PC-9 (cell line): Measurements from ENCODE around the gene LRGUK.

Source experiments
- CTCF ChIP-seq: fragments of 200-600 bp; sonication (generic); conservative IDR thresholded peaks from 2 replicates; pipeline ENCODE4 v1.6.1; 2017; ENCODE audit warnings: mixed run types, antibody characterized with exemption, mild to moderate bottlenecking, moderate library complexity
- EZH2 ChIP-seq: fragments of 200-600 bp; sonication (generic); IDR thresholded peaks from 2 replicates; pipeline ENCODE4 v1.8.0; 2017; ENCODE audit warnings: antibody characterized with exemption, low read depth

- TF ChIP-seq CTCF (no peak), EZH2 (no peak)
These were observed 58.9 kb downstream of the LRGUK start for GRCh38 chr7:134186027-134186426.
